SK-N-MC (cell line): Measurements from ENCODE around the gene ATP6V0A4.

Experiments used
- DNase-seq: peaks from one replicate; pipeline ENCODE4 v3.0.0-alpha.2; 2011; ENCODE audit warnings: low read depth, low spot score
- H3K27ac ChIP-seq: fragments of 200-600 bp; sonication (generic); 2 replicates; pipeline ENCODE4 v1.5.1; 2016; ENCODE audit warnings: mixed run types
- H3K36me3 ChIP-seq: fragments of 200-600 bp; sonication (generic); 2 replicates; pipeline ENCODE4 v1.6.1; 2017; ENCODE audit warnings: antibody characterized with exemption, low read length, mixed read lengths; ENCODE audit not compliant: insufficient read depth
- H3K4me3 ChIP-seq: fragments of 200-600 bp; sonication (generic); 2 replicates; pipeline ENCODE4 v1.5.1; 2016
- H3K9ac ChIP-seq: fragments of 200-600 bp; sonication (generic); 2 replicates; pipeline ENCODE4 v1.8.0; 2017; ENCODE audit warnings: mixed run types, mixed read lengths; ENCODE audit not compliant: insufficient read length
- H3K9me3 ChIP-seq: fragments of 200-600 bp; sonication (generic); 2 replicates; pipeline ENCODE4 v1.6.1; 2017; ENCODE audit warnings: low read depth, mild to moderate bottlenecking, antibody characterized with exemption, low read length, moderate library complexity, mixed read lengths
- EZH2 ChIP-seq: fragments of 200-600 bp; sonication (generic); IDR thresholded peaks from one replicate; pipeline ENCODE4 v1.6.1; 2017; ENCODE audit warnings: antibody characterized with exemption
- FOXP2 ChIP-seq: optimal IDR thresholded peaks from 2 replicates; pipeline ENCODE3; 2011; ENCODE audit warnings: mild to moderate bottlenecking, moderate library complexity; ENCODE audit not compliant: insufficient read depth; ENCODE audit errors: extremely low read length, control extremely low read depth
- POLR2AphosphoS5 ChIP-seq: IDR thresholded peaks from 2 replicates; pipeline ENCODE4 v1.6.1; 2012; ENCODE audit warnings: mild to moderate bottlenecking, low read depth, low read length, borderline replicate concordance

ATP6V0A4 gene

GRCh38 chr7:138729444-138729843 lies 68.6 kb downstream of the ATP6V0A4 start:
- no peak overlapping the region for H3K27ac ChIP-seq
- no peaks in the 10 kb centered on the region for H3K36me3 ChIP-seq
- no peaks in the 10 kb centered on the region for H3K9me3 ChIP-seq
- H3K4me3 ChIP-seq: no peak overlapping the region
- DNase-seq: no peak
- H3K9ac ChIP-seq: no peak overlapping the region
- TF ChIP-seq FOXP2 (no peak), POLR2AphosphoS5 (no peak), EZH2 (no peak)

- H3K36me3 ChIP-seq: no peaks in the 10 kb centered on the region
- DNase-seq: no peak
- H3K9me3 ChIP-seq: no peaks in the 10 kb centered on the region
- TF ChIP-seq EZH2 (no peak), FOXP2 (no peak), POLR2AphosphoS5 (no peak)
- H3K9ac ChIP-seq: no peak overlapping the region
- H3K4me3 ChIP-seq: no peak overlapping the region
- H3K27ac ChIP-seq: no peak overlapping the region
Measured at GRCh38 chr7:138727336-138728099, 70.5 kb downstream of the ATP6V0A4 start.

GRCh38 chr7:138726288-138726687 lies 71.7 kb downstream of the ATP6V0A4 start:
- H3K27ac ChIP-seq: no peak overlapping the region
- no peaks in the 10 kb centered on the region for H3K36me3 ChIP-seq

GRCh38 chr7:138720286-138720685 lies 77.7 kb downstream of the ATP6V0A4 start:
- H3K9me3 ChIP-seq: no peaks in the 10 kb centered on the region
- H3K36me3 ChIP-seq: no peaks in the 10 kb centered on the region
- no peak for DNase-seq
- no peak overlapping the region for H3K27ac ChIP-seq
- no peak overlapping the region for H3K9ac ChIP-seq
- TF ChIP-seq FOXP2 (no peak), POLR2AphosphoS5 (no peak), EZH2 (no peak)
- no peak overlapping the region for H3K4me3 ChIP-seq

More at GRCh38 chr7:138726288-138726687, 71.7 kb downstream of the ATP6V0A4 start:
- DNase-seq: no peak
- TF ChIP-seq FOXP2 (no peak), POLR2AphosphoS5 (no peak), EZH2 (no peak)
- Histone ChIP-seq H3K9ac (no peak overlapping the region), H3K9me3 (no peaks in the 10 kb centered on the region), H3K4me3 (no peak overlapping the region)

GRCh38 chr7:138716889-138717288 lies 81.1 kb downstream of the ATP6V0A4 start:
- Histone ChIP-seq H3K9ac (no peak overlapping the region), H3K4me3 (no peak overlapping the region), H3K36me3 (no peaks in the 10 kb centered on the region), H3K27ac (no peak overlapping the region), H3K9me3 (no peaks in the 10 kb centered on the region)
- TF ChIP-seq POLR2AphosphoS5 (no peak), EZH2 (no peak), FOXP2 (no peak)
- no peak for DNase-seq

- Histone ChIP-seq H3K9ac (no peak overlapping the region), H3K4me3 (no peak overlapping the region), H3K27ac (no peak overlapping the region), H3K36me3 (no peaks in the 10 kb centered on the region), H3K9me3 (no peaks in the 10 kb centered on the region)
- TF ChIP-seq EZH2: no peak
- no peak for TF ChIP-seq FOXP2
- no peak for TF ChIP-seq POLR2AphosphoS5
- DNase-seq: no peak
Measured at GRCh38 chr7:138713191-138713590, 84.8 kb downstream of the ATP6V0A4 start.

GRCh38 chr7:138712652-138713051 lies 85.3 kb downstream of the ATP6V0A4 start:
- H3K9me3 ChIP-seq: no peaks in the 10 kb centered on the region
- no peaks in the 10 kb centered on the region for H3K36me3 ChIP-seq
- no peak overlapping the region for H3K4me3 ChIP-seq
- DNase-seq: no peak
- TF ChIP-seq POLR2AphosphoS5: no peak
- TF ChIP-seq EZH2: no peak
- TF ChIP-seq FOXP2: no peak
- no peak overlapping the region for H3K27ac ChIP-seq
- H3K9ac ChIP-seq: no peak overlapping the region

- no peak for DNase-seq
- Histone ChIP-seq H3K9me3 (no peaks in the 10 kb centered on the region), H3K27ac (no peak overlapping the region), H3K4me3 (no peak overlapping the region), H3K9ac (no peak overlapping the region), H3K36me3 (no peaks in the 10 kb centered on the region)
- no peak for TF ChIP-seq POLR2AphosphoS5
- no peak for TF ChIP-seq EZH2
- no peak for TF ChIP-seq FOXP2
Measured at GRCh38 chr7:138710536-138711385, 87.2 kb downstream of the ATP6V0A4 start.

GRCh38 chr7:138705167-138705566 lies 92.8 kb downstream of the ATP6V0A4 start:
- no peak for TF ChIP-seq EZH2
- no peak for TF ChIP-seq FOXP2
- no peak for TF ChIP-seq POLR2AphosphoS5
- Histone ChIP-seq H3K9ac (no peak overlapping the region), H3K9me3 (no peaks in the 10 kb centered on the region), H3K36me3 (no peaks in the 10 kb centered on the region), H3K4me3 (no peak overlapping the region), H3K27ac (no peak overlapping the region)
- no peak for DNase-seq
